NCI-H345 (cell line): ENCODE results near the gene CCDC88C.

Source experiments
- DNase-seq: peaks from one replicate; lab custom pipeline; 2025; lab: John Stamatoyannopoulos, UW

The CCDC88C gene

GRCh38 chr14:91377700-91378652 lies 39.6 kb downstream of the CCDC88C start:
- no peak for DNase-seq

- DNase-seq = peak; percentile 64
Observed at GRCh38 chr14:91376547-91377477, 40.8 kb downstream of the CCDC88C start.

DNA sequence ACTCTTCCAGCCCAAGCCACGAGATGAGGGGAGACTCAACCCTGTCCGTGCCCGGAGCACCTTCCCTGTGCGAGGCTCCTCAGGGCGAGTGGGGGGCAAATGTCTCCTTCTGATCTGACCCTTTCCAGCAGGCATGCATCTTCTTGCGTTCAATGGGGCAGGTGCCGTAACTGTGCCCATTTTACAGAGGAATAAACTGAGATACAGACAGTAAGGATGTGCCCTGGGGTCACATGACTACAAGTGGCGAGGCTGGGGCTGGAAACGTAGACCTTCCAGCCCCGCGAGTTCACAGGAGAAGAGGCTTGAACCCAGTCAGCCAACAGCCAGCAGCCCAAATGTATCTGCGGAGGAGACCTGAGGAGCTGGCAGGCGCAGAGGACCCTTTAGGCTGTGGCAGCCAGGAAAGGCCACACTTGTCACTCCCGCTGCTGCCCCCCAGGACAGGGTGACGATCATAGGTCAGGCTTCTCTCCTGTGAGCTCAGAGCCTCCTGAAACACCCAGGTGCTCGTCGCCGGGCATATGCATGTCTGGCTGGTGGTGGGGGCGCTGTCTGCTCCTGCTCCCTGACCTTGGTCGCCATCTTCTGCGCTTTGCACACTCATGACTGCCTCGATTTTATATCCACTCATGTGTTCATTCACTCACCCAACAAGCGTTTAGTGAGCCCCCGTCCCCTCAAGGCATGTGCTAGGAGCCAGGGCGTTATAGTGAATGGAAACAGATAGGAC lies 41.7 kb downstream of the CCDC88C start:
- no peak for DNase-seq

- DNase-seq = peak; percentile 89
Observed at GRCh38 chr14:91374879-91375702, 42.5 kb downstream of the CCDC88C start.

GRCh38 chr14:91374287-91374878 lies 43.2 kb downstream of the CCDC88C start:
- peak; percentile 25 for DNase-seq

GRCh38 chr14:91373591-91374254 lies 43.9 kb downstream of the CCDC88C start:
- no peak for DNase-seq

DNA sequence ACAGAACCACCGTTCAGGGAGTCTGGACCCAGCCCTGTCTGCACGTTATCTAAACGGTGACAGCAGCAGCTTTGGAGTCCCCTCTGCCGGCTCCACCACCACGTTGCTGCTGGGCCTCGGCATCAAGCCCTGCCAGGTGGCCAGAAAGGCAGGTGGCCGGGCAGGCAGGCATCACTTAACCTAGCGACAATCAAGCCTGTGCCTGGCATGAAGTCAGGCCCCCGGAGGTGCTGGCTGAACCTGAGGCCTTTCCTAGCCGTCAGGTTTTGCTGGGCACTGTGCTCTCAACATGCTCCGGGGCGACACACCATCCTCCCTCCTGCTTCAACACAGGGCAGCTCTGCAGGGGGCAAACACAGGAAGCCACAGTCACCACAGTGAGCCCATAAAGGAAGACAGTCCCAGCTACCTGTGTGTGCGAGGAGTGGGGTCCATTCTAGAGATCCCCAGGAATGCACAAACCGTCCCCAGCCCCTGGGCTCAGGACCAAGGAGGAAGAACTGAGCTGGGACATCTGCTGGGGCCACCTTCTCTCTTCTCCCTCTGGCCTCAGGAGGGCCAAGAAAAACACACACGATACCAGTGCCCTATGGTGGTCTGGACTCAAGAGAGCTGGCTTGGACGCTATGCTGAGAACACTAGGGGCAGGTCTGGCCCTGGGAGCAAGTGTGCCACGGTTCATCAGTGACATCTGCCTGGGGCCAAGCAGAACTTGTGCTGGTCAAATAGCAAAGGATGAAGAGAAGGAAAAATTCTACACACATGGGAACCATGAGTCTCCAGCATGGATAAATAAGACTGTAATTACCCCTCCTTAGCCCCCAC lies 44.7 kb downstream of the CCDC88C start:
- DNase-seq = peak; percentile 72

GRCh38 chr14:91371990-91372375 lies 45.6 kb downstream of the CCDC88C start:
- DNase-seq = no peak

DNA sequence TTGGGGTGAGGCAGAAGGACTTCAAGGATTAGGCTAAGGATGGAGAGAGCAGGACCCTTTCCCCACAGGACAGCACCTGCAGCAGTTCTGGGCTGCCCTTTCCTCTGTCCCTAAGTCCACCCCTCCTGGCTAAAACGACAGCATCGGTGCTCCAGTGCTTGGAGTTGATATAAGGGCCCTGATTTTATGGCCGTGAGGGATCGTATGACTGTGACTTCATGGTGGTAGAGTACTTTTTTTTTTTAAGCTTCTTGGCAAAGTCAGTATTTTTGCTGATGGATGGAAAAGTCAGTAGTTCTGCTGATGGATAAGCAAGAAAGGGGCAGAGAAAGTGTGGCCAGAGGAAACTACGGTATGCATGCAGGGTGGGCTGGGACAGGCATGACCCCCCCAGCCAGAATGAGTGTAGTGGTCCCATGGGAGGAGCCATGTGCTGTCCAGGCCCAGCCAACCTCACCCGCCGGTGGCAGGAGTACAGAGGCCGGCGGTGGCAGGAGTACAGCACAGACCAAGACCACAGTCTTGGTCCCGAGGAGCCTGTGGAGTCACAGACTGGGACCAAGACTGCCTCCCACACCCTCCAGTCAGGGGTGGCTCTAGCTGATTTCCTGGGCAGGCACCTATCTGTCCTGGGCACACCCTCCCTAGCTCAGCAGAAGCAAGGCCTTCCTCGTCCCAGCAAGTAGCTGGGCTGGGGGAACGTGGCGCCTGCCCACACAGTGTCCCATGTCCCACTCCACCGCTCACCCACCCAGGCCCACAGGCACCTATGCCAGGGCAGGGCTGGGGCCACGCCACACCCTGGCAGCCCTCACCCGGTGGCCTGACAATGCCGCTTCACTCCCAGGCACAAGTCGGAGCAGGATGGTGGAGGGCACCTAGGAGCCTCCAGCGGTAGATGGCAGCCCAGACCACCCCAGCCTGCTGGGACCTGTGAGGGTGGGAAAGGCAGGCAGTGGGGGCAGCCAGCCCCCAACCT lies 46.3 kb downstream of the CCDC88C start:
- no peak for DNase-seq

- peak; percentile 92 for DNase-seq
Observed at GRCh38 chr14:91369628-91370445, 47.8 kb downstream of the CCDC88C start.

GRCh38 chr14:91368776-91369416 lies 48.7 kb downstream of the CCDC88C start:
- peak; percentile 46 for DNase-seq

GRCh38 chr14:91367173-91368171 lies 50.1 kb downstream of the CCDC88C start:
- DNase-seq = no peak

GRCh38 chr14:91366749-91367148 lies 50.9 kb downstream of the CCDC88C start:
- no peak for DNase-seq

GRCh38 chr14:91365552-91365951 lies 52.1 kb downstream of the CCDC88C start:
- no peak for DNase-seq

GRCh38 chr14:91364524-91365270 lies 52.9 kb downstream of the CCDC88C start:
- no peak for DNase-seq
